Measurements from ENCODE around the gene LMO1. TPM values are rescaled to one million over a fixed set of nuclear protein-coding genes. Genes with fewer than 3 reads are reported as not detected.

Gene LMO1
- total and polyA plus RNA-seq, 2 of the 8 experiments (the other 6 are each of a cell fraction or from before 2014, with no cell fraction given) = 0.17 TPM; not detected in 1

GRCh38 chr11:8287297-8287696, 23.6 kb upstream of the LMO1 start:
- Histone ChIP-seq H3K79me2 (ENCODE audit: control insufficient read depth in 1 of 2, insufficient read depth in 2 of 2, low read length in 2 of 2) (no peaks in the 10 kb centered on the region), H3K4me3 (ENCODE audit: extremely low read depth in 1 of 4, insufficient read depth in 2 of 4, low read depth in 3 of 4, low read length in 4 of 4) (no peak overlapping the region), H3K56ac (replicated peaks; ENCODE audit: insufficient read length, low read depth, low read length) (no peak overlapping the region), H2BK5ac (ENCODE audit: low read depth, low read length) (no peak overlapping the region), H3K4me1 (replicated peaks in 1 of 4; ENCODE audit: control insufficient read depth in 3 of 4, insufficient read depth in 4 of 4, low read length in 3 of 4) (peaks cover 0 to 15% (median 10%) of the 10 kb centered on the region in 4 experiments; a peak in 6 of 7 replicates), H4K20me1 (replicated peaks in 1 of 2; ENCODE audit: control insufficient read depth in 1 of 2, insufficient read depth in 2 of 2, low read length in 2 of 2) (no peaks in the 10 kb centered on the region), H4K5ac (ENCODE audit: insufficient read length, low read depth, low read length) (no peak overlapping the region), H4K8ac (ENCODE audit: extremely low read depth, insufficient read depth, low read length) (no peak overlapping the region), H4K91ac (replicated peaks; ENCODE audit: insufficient read length, low read length) (no peak overlapping the region), H3K23me2 (ENCODE audit: low read depth, low read length) (peaks cover 7% of the 10 kb centered on the region), H2BK12ac (ENCODE audit: low read depth, low read length) (no peak overlapping the region), H2AK5ac (ENCODE audit: low read depth, low read length) (no peak overlapping the region), H3K9ac (replicated peaks in 1 of 4; ENCODE audit: extremely low read depth in 1 of 4, low read depth in 3 of 4, low read length in 3 of 4) (no peak overlapping the region), H2BK20ac (ENCODE audit: low read length) (no peak overlapping the region), H3K36me3 (ENCODE audit: control insufficient read depth in 2 of 4, insufficient read depth in 4 of 4, low read length in 3 of 4) (no peaks in the 10 kb centered on the region), H2AFZ (ENCODE audit: low read length) (no peak overlapping the region), H3K79me1 (ENCODE audit: low read depth, low read length) (no peaks in the 10 kb centered on the region), H3K14ac (ENCODE audit: insufficient read length) (no peak overlapping the region), H3K4me2 (ENCODE audit: insufficient read depth in 1 of 2, low read depth in 2 of 2, low read length in 2 of 2) (no peak overlapping the region), H3K27ac (ENCODE audit: low read depth, low read length) (no peak overlapping the region), H3K9me3 (ENCODE audit: insufficient read depth in 2 of 2, low read depth in 1 of 2, low read length in 1 of 2) (no peaks in the 10 kb centered on the region), H2BK15ac (ENCODE audit: low read length) (no peak overlapping the region), H2BK120ac (replicated peaks; ENCODE audit: low read depth, low read length) (no peak overlapping the region), H3K18ac (ENCODE audit: extremely low read depth, low read length) (no peak overlapping the region), H3K23ac (ENCODE audit: insufficient read length) (no peak overlapping the region), H3K27me3 (replicated peaks in 1 of 4; ENCODE audit: control insufficient read depth in 3 of 4, extremely low read depth in 1 of 4, insufficient read depth in 3 of 4, low read length in 3 of 4) (peaks cover 0 to 4% (median 0%) of the 10 kb centered on the region in 4 experiments; a peak in 3 of 7 replicates), H3K4ac (replicated peaks; ENCODE audit: insufficient read length, low read depth, low read length) (no peak overlapping the region)
- DNase-seq (ENCODE audit: low read depth in 1 of 2, low spot score in 2 of 2) (peak in 1 of 2 experiments; percentile 22), FAIRE-seq (no peak)
- CTCF ChIA-PET (ENCODE audit: partially characterized antibody) = interaction anchor here (0.8 to 6.8 kb wide), 8 partner anchors 12 to 95 kb away, joined by 3 to 42 read pairs (median 4); partner anchors contain the start of gene LMO1
- POLR2A ChIA-PET (ENCODE audit: partially characterized antibody) = no interaction called here
- WGBS, 2 experiments (ENCODE audit: extremely low coverage in 1 of 2, insufficient coverage in 1 of 2, insufficient read length in 1 of 2, insufficient replicate concordance in 2 of 2, low coverage in 1 of 2, low lambda C conversion rate in 2 of 2, missing lambda C conversion rate in 1 of 2) = 91% methylated on average over 5 of the region's 5 CpGs; no CpG with 5 or more reads in 1 of the 2 experiments
- no peak for TF ChIP-seq RAD21 (IDR thresholded peaks at IDR 0.05 in 1 of 2, conservative IDR thresholded peaks at IDR 0.05 in 1 of 2; ENCODE audit: low read depth in 2 of 2, low read length in 2 of 2)
- TF ChIP-seq MAX (IDR thresholded peaks at IDR 0.05) = no peak
- no peak for TF ChIP-seq JUND (IDR thresholded peaks at IDR 0.05; ENCODE audit: low read length)
- TF ChIP-seq KDM4A (IDR thresholded peaks at IDR 0.05; ENCODE audit: low read depth, low read length, severe bottlenecking) = no peak
- no peak for TF ChIP-seq CREB1 (IDR thresholded peaks at IDR 0.05)
- no peak for TF ChIP-seq ATF3 (IDR thresholded peaks at IDR 0.05; ENCODE audit: insufficient read depth, low read depth, low read length)
- no peak for TF ChIP-seq POLR2AphosphoS5 (IDR thresholded peaks at IDR 0.05; ENCODE audit: low read depth, low read length)
- TF ChIP-seq GABPA (IDR thresholded peaks at IDR 0.05; ENCODE audit: borderline replicate concordance, insufficient read depth, low read length) = no peak
- TF ChIP-seq POU5F1 (IDR thresholded peaks at IDR 0.05; ENCODE audit: low read depth, low read length) = no peak
- TF ChIP-seq TEAD4 (IDR thresholded peaks at IDR 0.05; ENCODE audit: low read depth, low read length) = no peak
- TF ChIP-seq CHD2 (IDR thresholded peaks at IDR 0.05; ENCODE audit: low read length) = no peak
- no peak for TF ChIP-seq PHF8 (conservative IDR thresholded peaks at IDR 0.05; ENCODE audit: low read depth, low read length)
- TF ChIP-seq CTBP2 (IDR thresholded peaks at IDR 0.05; ENCODE audit: borderline replicate concordance, insufficient read depth, insufficient read length, low read length) = no peak
- TF ChIP-seq TCF12 (IDR thresholded peaks at IDR 0.05; ENCODE audit: low read depth, low read length) = no peak
